ENCODE measurements around the gene PTP4A2.

GRCh38 chr1:31936278-31936980, 1.7 kb downstream of the PTP4A2 start:
- TF ChIP-seq SUZ12 (IDR thresholded peaks at IDR 0.05; ENCODE audit: extremely low read depth, insufficient read depth, insufficient read length) (no peak), YY1 (IDR thresholded peaks at IDR 0.05; ENCODE audit: insufficient read depth, insufficient read length) (no peak)

All from NT2/D1 (cell line).